Kasumi-1 (cell line): Measurements from ENCODE around the gene RAI14.

Experiments
- DNase-seq, 2 experiments: peaks; one replicate each; lab custom pipeline; 2025; lab: John Stamatoyannopoulos, UW

Gene RAI14

GRCh38 chr5:34854459-34855174, 198.5 kb downstream of the RAI14 start:
- no peak for DNase-seq

GRCh38 chr5:34857161-34857560, 201.0 kb downstream of the RAI14 start:
- no peak for DNase-seq

GRCh38 chr5:34857894-34858293, 201.8 kb downstream of the RAI14 start:
- no peak for DNase-seq

- no peak for DNase-seq
Observed at GRCh38 chr5:34858790-34859189, 202.7 kb downstream of the RAI14 start.

- DNase-seq = no peak
Observed at GRCh38 chr5:34859253-34859652, 203.1 kb downstream of the RAI14 start.

GRCh38 chr5:34863946-34864345, 207.8 kb downstream of the RAI14 start:
- no peak for DNase-seq

- DNase-seq = no peak
Observed at GRCh38 chr5:34865091-34865490, 209.0 kb downstream of the RAI14 start.

GRCh38 chr5:34866989-34867471, 210.9 kb downstream of the RAI14 start:
- no peak for DNase-seq

GRCh38 chr5:34867660-34868059, 211.5 kb downstream of the RAI14 start:
- DNase-seq = no peak

- DNase-seq = no peak
Observed at GRCh38 chr5:34868791-34869190, 212.7 kb downstream of the RAI14 start.

- no peak for DNase-seq
Observed at GRCh38 chr5:34869256-34869655, 213.1 kb downstream of the RAI14 start.

- no peak for DNase-seq
Observed at GRCh38 chr5:34870382-34870781, 214.3 kb downstream of the RAI14 start.

GRCh38 chr5:34876275-34876674, 220.1 kb downstream of the RAI14 start:
- DNase-seq = no peak

GRCh38 chr5:34881246-34881645, 225.1 kb downstream of the RAI14 start:
- no peak for DNase-seq
